ENCODE measurements around the gene LBHD2. TPM values are rescaled to one million over a fixed set of nuclear protein-coding genes. Genes with fewer than 3 reads are reported as not detected.

LBHD2 gene
- total RNA-seq, 1 donor from 2014 or later = not detected

DNA sequence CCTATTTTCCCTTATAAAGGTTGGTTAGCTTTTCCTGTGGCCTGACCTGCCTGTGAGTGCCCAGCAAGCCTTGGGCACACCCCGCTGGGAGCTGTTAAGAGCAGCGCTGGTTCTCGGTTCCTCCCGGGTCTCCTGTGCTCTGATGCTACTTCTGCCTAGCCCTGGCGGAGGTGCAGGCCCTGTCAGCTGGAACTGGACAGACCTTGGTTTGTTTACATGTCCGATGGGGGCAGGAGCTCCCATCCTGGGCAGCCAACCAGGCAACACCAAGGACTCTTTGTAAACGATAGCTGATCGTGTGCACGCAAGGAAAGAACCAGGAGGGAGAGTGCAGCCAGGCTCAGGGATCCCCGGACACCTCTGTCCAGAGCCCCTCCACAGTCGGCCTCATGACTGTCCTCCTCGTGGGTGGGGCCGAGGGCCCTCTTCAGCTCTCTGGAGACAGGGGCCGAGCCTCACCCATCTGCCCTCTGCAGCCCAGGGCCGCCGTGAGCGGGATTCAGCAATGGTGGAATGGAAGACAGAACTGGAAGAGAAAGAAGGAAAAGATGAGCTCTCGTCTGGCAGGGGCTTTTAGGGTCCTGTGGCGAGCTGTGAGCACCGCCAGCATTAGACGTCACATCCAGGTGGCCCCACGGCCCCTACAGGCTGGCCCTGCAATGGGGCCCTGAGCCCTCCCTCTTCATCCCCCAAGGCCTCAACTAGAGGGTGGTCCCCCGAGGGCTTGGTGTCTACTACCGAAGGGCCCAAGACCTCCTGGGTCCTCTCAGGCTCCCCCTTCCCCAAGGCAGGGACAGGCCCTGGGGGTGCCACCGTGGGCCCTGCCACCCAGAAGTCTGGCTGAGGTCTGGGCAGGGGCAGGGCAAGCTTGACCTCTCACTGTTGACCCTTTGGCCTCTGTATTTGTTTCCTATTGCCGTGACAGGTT, 51.6 kb downstream of the LBHD2 start:
- no peak overlapping the region for H3K27ac Mint-ChIP-seq
- peaks cover 5% of the 10 kb centered on the region for H3K36me3 Mint-ChIP-seq
- H3K9me3 Mint-ChIP-seq = no peaks in the 10 kb centered on the region
- no peak overlapping the region for H3K4me3 Mint-ChIP-seq
- H3K27me3 Mint-ChIP-seq = no peaks in the 10 kb centered on the region
- TF ChIP-seq, protein P1, sequence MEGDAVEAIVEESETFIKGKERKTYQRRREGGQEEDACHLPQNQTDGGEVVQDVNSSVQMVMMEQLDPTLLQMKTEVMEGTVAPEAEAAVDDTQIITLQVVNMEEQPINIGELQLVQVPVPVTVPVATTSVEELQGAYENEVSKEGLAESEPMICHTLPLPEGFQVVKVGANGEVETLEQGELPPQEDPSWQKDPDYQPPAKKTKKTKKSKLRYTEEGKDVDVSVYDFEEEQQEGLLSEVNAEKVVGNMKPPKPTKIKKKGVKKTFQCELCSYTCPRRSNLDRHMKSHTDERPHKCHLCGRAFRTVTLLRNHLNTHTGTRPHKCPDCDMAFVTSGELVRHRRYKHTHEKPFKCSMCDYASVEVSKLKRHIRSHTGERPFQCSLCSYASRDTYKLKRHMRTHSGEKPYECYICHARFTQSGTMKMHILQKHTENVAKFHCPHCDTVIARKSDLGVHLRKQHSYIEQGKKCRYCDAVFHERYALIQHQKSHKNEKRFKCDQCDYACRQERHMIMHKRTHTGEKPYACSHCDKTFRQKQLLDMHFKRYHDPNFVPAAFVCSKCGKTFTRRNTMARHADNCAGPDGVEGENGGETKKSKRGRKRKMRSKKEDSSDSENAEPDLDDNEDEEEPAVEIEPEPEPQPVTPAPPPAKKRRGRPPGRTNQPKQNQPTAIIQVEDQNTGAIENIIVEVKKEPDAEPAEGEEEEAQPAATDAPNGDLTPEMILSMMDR (conservative IDR thresholded peaks at IDR 0.05) = no peak
- peaks cover 36% of the 10 kb centered on the region for H3K4me1 Mint-ChIP-seq (ENCODE audit: unreplicated experiment)
- no peak for DNase-seq (ENCODE audit: extremely low spot score, unreplicated experiment)

DNA sequence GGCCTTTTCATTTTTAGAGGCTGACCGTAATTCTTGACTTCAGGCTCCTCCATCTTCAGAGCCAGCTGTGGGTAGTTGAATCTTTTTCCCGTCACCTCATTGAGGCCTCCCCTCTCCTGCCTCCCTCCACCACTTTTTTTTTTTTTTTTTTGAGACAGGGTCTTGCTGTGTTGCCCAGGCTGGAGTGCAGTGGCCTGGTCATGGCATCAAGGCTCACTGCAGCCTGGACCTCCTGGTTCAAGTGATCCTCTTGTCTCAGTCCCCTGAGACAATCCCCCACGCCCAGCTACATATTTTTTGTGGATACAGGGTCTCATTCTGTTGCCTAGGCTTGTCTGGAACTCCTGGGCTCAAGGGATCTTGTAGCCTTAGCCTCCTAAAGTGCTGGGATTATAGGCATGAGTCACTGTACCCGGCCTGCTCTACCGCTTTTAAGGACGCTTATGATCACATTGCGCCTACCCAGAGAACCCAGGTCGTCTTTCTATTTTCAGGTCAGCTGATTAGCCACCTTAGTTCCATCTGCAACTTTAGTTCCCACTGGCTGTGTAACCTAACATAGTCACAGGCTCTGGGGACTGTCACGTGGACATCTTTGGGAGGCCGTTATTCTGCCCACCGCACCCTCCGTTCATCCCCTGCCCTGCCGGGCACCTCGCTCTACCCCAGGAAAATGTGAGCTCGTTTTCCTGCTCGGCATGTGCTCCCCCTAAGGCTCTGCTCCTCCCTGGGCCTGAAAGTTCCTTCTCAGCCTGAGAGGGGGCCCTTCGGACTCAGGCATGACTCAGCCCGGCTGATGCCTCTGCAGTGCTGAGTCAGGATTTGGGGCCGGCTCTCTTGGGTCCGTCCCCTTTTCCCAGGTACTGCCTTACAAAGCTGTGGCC, 52.6 kb downstream of the LBHD2 start:
- H3K4me3 Mint-ChIP-seq = no peak overlapping the region
- peak overlapping the region; percentile 80 for H3K27ac Mint-ChIP-seq
- H3K4me1 Mint-ChIP-seq (ENCODE audit: unreplicated experiment) = peaks cover 37% of the 10 kb centered on the region
- DNase-seq (ENCODE audit: extremely low spot score, unreplicated experiment) = no peak
- H3K36me3 Mint-ChIP-seq = peaks cover 5% of the 10 kb centered on the region
- TF ChIP-seq, protein P1 (conservative IDR thresholded peaks at IDR 0.05) = no peak
- no peaks in the 10 kb centered on the region for H3K9me3 Mint-ChIP-seq
- peaks cover 3% of the 10 kb centered on the region for H3K27me3 Mint-ChIP-seq

DNA sequence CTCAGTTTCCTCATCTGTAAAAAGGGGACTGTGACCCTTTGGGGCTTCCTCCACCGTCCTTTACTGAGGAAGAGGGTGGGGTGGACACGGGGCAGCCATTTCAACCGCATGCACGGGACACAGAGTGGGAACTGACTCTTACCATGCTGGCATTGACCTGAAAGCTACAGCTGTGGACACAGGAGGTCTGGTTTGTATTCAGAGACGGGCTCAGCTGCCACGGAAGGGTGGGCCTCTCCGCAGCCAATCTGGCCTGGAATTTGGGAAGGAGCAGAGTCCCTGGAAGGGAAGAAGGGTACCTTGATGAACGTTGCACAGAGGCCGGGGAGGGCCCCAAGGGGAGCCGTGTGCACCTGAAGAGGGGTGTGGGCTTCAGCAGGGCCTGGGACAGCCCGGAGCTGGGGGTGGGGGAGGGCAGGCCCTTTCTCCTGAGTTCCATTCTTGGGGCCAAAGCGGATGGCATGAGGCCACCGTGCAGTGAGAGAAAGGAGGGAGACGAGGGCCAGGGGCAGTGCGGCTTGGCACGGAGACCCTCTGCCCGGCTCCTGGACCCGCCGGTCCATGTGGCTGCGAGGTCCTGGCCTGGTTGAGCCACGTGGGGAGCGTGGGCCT, 53.8 kb downstream of the LBHD2 start:
- TF ChIP-seq, protein P1 (conservative IDR thresholded peaks at IDR 0.05) = no peak
- DNase-seq (ENCODE audit: extremely low spot score, unreplicated experiment) = no peak
- H3K36me3 Mint-ChIP-seq = peaks cover 5% of the 10 kb centered on the region
- no peak overlapping the region for H3K4me3 Mint-ChIP-seq
- no peaks in the 10 kb centered on the region for H3K9me3 Mint-ChIP-seq
- no peak overlapping the region for H3K27ac Mint-ChIP-seq
- peaks cover 48% of the 10 kb centered on the region for H3K4me1 Mint-ChIP-seq (ENCODE audit: unreplicated experiment)
- peaks cover 7% of the 10 kb centered on the region for H3K27me3 Mint-ChIP-seq

DNA sequence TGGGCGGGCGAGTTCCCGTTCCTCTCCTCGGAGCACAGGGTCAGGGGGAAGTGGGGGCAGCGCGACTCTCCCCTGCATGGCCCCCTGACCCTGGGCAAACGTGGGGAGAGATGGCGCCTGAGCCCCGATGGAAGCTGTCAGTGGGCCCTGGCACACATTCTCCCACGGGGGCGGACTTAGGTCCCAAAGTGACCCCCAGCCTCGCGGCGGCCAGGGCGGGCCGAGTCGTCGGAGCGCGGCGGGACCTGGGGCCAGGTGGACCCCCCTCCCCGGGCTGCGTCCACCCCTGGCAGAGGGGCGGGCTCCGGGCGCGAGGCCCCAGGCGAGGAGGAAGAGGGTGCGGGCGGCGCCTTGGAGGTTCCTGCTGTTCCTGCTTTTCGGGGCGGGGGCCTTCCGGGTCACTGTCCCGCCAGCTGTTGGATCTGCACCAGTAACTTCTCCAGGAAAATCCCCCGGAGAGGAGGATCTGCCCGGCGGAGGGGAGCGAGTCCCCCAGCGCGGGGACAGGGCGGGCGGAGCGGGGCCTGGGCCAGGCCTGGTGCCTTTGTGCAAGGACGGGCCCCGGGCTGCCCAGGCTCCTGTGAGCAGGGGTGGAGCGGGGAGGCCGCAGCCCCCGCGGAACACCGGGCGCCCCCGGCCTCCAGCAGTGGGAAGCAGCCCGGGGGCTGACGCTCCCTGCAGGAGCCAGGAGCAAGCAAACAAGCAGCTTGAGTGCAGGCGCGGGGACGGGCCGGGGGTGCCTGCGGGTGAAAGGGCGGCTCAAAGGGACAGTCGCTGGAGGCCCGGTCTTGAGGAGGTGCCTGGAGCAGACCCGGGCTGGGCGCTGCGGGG, 54.5 kb downstream of the LBHD2 start:
- Mint-ChIP-seq H3K36me3 (peaks cover 5% of the 10 kb centered on the region), H3K27ac (no peak overlapping the region), H3K4me1 (ENCODE audit: unreplicated experiment) (peaks cover 48% of the 10 kb centered on the region), H3K9me3 (no peaks in the 10 kb centered on the region), H3K27me3 (peaks cover 7% of the 10 kb centered on the region), H3K4me3 (no peak overlapping the region)
- no peak for DNase-seq (ENCODE audit: extremely low spot score, unreplicated experiment)
- TF ChIP-seq, protein P1 (conservative IDR thresholded peaks at IDR 0.05) = no peak

All from type B pancreatic cell (in vitro differentiated cells).